Fibroblast of lung (primary cell): ENCODE data around the gene EVX2.

Source experiments
- EZH2 ChIP-seq: IDR thresholded peaks from 2 replicates; pipeline ENCODE4 v1.5.1; 2012; ENCODE audit warnings: low read length, control low read depth, mild to moderate bottlenecking; ENCODE audit errors: missing control alignments
- TF ChIP-seq, protein P1 (sequence below), 2 donors: IDR thresholded peaks in 1 of 2; conservative IDR thresholded peaks in 1 of 2; 1 replicate in 1 of 2; 2 replicates in 1 of 2; pipeline ENCODE4 v1.5.1; 2011 to 2012; ENCODE audit warnings: low read length in 2 of 2, control low read depth in 1 of 2, inconsistent platforms in 1 of 2, low read depth in 1 of 2, mild to moderate bottlenecking in 1 of 2

DNA sequence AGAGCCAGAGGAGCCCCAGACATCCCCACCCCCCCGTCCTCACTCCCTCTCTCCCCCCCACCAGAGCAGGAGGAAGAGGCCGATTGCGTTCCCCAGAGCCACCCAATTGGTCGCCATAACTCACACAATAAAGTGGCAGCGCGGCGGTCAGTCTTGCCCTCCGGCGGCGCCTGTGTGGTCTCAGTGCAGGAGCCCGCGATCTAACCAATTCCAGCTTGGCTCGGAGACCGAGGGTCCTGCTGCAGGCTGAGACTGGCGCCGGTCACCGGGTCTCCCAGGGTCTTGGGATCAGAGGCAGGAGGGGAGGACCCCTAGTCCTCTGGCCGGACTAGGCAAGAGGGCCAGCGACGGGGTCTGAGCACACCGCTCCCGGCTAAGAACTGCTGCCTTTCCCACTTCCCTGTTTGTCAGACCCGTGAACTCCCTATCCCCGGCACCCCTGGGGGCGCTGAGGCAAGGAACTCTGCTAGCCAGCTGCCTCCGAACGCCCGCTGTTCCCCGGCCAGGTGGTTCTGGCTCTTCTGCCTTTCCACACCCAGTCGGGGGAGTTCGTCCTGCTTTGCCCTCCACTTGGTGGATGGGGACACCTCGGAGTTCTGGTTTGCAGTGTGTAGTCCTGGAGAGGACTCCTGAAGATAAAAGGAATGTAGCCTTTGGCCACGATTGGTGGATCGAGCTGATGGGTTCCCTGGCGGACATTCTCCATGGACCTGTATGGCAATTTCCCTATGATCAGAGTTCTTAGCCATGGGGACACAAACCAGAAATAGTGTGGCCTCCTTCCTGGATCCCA is 14.8 kb upstream of the EVX2 start:
- TF ChIP-seq, protein P1, sequence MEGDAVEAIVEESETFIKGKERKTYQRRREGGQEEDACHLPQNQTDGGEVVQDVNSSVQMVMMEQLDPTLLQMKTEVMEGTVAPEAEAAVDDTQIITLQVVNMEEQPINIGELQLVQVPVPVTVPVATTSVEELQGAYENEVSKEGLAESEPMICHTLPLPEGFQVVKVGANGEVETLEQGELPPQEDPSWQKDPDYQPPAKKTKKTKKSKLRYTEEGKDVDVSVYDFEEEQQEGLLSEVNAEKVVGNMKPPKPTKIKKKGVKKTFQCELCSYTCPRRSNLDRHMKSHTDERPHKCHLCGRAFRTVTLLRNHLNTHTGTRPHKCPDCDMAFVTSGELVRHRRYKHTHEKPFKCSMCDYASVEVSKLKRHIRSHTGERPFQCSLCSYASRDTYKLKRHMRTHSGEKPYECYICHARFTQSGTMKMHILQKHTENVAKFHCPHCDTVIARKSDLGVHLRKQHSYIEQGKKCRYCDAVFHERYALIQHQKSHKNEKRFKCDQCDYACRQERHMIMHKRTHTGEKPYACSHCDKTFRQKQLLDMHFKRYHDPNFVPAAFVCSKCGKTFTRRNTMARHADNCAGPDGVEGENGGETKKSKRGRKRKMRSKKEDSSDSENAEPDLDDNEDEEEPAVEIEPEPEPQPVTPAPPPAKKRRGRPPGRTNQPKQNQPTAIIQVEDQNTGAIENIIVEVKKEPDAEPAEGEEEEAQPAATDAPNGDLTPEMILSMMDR (conservative IDR thresholded peaks at IDR 0.05 in 1 of 2, IDR thresholded peaks at IDR 0.05 in 1 of 2; ENCODE audit: low read depth in 1 of 2, low read length in 2 of 2): no peak
- peak; percentile 83 for TF ChIP-seq EZH2
